ENCODE data around the gene CCR3.

CCR3 gene

DNA sequence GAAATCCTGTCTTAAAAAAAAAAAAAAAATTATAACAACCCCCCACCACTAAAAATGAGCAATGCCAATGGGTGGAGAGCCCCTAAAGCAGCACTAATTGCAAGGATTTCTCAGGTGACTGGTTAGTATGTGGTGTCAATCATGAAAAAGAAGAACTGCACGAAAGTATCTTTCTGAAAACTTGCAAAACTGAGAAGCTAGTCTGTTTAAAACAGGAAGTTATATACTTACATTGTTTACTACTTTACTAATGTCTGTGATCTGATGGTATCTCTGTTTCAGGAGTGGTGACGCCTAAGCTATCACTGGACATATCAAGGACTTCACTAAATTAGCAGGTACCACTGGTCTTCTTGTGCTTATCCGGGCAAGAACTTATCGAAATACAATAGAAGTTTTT lies at the start of gene CCR3:
Gene CCR3 (plus strand): TSS at position 341 of the 400 bp plus-strand sequence. CDS start 22,699 bp downstream, outside the sequence.
- TF ChIP-seq, protein P1, sequence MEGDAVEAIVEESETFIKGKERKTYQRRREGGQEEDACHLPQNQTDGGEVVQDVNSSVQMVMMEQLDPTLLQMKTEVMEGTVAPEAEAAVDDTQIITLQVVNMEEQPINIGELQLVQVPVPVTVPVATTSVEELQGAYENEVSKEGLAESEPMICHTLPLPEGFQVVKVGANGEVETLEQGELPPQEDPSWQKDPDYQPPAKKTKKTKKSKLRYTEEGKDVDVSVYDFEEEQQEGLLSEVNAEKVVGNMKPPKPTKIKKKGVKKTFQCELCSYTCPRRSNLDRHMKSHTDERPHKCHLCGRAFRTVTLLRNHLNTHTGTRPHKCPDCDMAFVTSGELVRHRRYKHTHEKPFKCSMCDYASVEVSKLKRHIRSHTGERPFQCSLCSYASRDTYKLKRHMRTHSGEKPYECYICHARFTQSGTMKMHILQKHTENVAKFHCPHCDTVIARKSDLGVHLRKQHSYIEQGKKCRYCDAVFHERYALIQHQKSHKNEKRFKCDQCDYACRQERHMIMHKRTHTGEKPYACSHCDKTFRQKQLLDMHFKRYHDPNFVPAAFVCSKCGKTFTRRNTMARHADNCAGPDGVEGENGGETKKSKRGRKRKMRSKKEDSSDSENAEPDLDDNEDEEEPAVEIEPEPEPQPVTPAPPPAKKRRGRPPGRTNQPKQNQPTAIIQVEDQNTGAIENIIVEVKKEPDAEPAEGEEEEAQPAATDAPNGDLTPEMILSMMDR (IDR thresholded peaks at IDR 0.05; ENCODE audit: insufficient read depth, low read depth, low read length, missing control alignments): no peak
- no peak within 1 kb of the TSS for H3K4me3 ChIP-seq (ENCODE audit: low read depth, low read length)
- DNase-seq (ENCODE audit: low read depth): peak; percentile 57

DNA sequence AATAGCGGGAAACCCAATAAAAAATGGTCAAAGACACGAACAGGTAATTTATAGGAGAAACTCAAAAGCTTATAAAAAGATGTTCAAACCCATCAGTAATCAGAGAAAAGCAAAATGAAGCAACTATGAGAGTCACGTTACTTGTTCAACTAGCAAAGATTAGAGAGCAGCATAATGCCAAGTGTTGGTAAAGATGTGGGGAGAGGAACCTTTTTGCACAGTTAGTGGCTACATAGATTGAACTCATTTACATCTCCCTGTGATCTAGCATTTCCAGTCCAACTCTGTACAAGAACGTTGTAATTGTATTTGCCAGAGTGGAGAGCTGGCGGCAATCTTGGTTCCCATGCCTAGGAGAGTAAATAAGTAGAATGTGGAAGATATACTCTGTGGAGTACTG lies 49.3 kb upstream of the CCR3 start:
- H3K4me3 ChIP-seq (ENCODE audit: low read depth, low read length): no peak overlapping the region
- DNase-seq (ENCODE audit: low read depth): no peak
- TF ChIP-seq, protein P1 (IDR thresholded peaks at IDR 0.05; ENCODE audit: insufficient read depth, low read depth, low read length, missing control alignments): no peak

DNA sequence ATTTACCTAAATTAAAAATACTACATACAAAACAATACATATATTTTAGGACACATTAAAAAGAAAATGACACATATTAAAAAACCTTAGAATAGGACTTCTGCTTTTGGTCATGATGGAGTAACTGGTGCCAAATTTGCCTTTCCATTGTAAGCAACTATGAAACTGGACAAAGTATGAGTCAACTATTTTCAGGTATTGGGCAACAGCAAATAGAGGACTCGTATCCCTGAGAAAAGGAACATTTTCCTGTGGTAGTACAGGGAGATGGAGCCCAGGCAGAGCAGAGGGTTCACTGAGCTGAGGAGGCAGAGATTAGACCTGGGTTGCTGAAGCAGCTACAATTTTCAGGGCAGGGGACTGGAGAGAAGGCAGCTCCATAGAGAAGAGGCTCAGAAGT lies 48.8 kb upstream of the CCR3 start:
- H3K4me3 ChIP-seq (ENCODE audit: low read depth, low read length): no peak overlapping the region
- no peak for DNase-seq (ENCODE audit: low read depth)
- TF ChIP-seq, protein P1 (IDR thresholded peaks at IDR 0.05; ENCODE audit: insufficient read depth, low read depth, low read length, missing control alignments): no peak

DNA sequence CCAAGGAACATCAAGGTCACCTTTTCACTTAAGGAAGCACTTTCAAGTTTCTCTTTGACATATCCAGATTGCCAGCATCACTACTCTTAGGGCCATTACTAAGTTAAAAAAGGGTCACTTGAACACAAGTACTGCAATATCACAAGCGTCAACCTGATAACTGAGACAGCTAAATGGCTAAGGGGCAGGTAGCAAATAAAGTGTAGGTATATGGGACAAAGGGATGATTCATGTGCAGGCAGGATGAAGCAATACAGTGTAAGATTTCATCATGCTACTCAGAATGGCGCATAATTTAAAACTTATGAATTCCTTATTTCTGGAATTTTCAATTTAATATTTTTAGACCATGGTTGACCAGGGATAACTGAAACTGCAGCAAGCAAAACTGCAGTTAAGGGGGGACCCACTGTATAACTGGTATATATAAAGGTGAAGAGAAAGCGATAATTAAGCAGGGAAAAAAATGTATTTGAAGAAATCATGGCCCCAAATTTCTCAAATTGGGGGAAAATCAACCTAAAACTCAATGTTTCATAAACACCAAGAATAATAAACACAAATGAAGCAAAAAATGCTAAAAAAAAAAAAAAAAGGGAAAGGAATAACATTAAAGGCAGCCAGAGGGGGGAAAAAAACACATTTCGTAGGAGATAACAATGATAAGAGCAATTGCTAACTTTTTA lies 47.2 kb upstream of the CCR3 start:
- DNase-seq (ENCODE audit: low read depth): no peak
- no peak overlapping the region for H3K4me3 ChIP-seq (ENCODE audit: low read depth, low read length)
- TF ChIP-seq, protein P1 (IDR thresholded peaks at IDR 0.05; ENCODE audit: insufficient read depth, low read depth, low read length, missing control alignments): no peak

DNA sequence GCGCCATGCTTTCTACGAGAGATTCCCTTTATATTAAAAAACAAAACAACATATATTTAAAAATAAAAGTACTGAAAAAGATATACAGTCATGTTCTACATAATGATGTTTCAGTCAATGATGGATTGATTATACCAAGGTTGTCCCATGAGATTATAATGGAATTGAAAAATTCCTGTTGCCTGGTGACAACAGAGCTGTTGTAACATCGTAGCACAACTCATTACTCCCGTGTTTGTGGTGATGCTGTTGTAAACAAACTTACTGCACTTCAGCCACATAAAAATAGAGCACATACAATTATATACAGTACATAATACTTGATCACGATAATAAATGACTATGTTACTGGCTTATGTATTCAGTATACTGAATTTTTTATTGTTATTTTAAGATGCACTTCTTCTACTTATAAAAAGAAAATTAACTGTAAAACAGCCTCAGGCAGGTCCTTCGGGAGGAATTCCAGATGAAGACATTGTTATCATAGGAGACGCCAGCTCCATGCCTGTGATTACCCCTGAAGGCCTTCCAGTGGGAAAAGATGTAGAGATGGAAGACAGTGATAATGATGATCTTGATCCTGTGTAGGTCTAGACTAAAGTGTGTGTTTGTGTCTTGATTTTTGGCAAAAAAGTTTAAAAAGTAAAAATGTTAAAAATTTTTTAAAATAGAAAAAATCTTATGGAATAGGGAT lies 45.9 kb upstream of the CCR3 start:
- TF ChIP-seq, protein P1 (IDR thresholded peaks at IDR 0.05; ENCODE audit: insufficient read depth, low read depth, low read length, missing control alignments): no peak
- H3K4me3 ChIP-seq (ENCODE audit: low read depth, low read length): no peak overlapping the region
- no peak for DNase-seq (ENCODE audit: low read depth)

DNA sequence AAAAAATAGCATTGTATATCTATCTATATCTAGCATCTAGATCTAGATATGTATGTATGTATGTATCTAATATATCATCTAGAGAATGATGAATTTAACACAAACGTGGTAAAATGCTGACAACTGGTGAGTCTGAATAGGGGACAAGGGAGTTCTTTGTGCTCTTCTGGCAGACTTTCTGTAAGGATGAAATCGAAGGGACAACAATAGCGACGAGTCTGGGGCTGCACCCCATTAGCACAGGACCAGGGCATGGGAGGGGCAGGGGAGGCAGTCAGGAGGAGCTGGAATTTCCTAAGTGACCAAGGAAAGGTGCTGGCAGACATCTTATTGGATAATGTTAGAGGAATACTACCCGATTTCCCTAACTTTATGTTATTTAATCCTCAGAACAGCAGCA lies 42.0 kb upstream of the CCR3 start:
- no peak for DNase-seq (ENCODE audit: low read depth)
- TF ChIP-seq, protein P1 (IDR thresholded peaks at IDR 0.05; ENCODE audit: insufficient read depth, low read depth, low read length, missing control alignments): no peak
- no peak overlapping the region for H3K4me3 ChIP-seq (ENCODE audit: low read depth, low read length)

Data from GM12865 (cell line).